Measurements from ENCODE around the gene AK9. TPM values are rescaled to one million over a fixed set of nuclear protein-coding genes. Genes with fewer than 3 reads are reported as not detected.
"Not testable (repeated sequence)": the region's sequence is repeated elsewhere in the genome, so short reads cannot be mapped to it uniquely, and the experiment has no call there.

The AK9 gene
- total RNA-seq, 4 donors from 2014 or later: 4.1 to 10.3 (median 6.4) TPM

GRCh38 chr6:109527989-109528388 is 163.0 kb downstream of the AK9 start:
- no peak for DNase-seq (ENCODE audit: low spot score in 2 of 2)
- intact Hi-C loops (cut with DNase I; ENCODE audit: low total_unique reads): loop anchor here (10.0 kb wide), 1 partner anchor 527 kb away; no protein-coding TSS in a partner anchor
- TF ChIP-seq POLR2A (IDR thresholded peaks at IDR 0.05) (no peak), CTCF (IDR thresholded peaks at IDR 0.05) (no peak)
- 88 to 90% methylated on average over 3 of the region's 3 CpGs for WGBS, 2 donors
- H3K4me3 ChIP-seq (ENCODE audit: low read depth, poor library complexity, severe bottlenecking): no peak overlapping the region

- intact Hi-C loops (cut with DNase I; ENCODE audit: low total_unique reads): loop anchor here (10.0 kb wide), 1 partner anchor 528 kb away; no protein-coding TSS in a partner anchor
- no peak overlapping the region for H3K4me3 ChIP-seq (ENCODE audit: low read depth, poor library complexity, severe bottlenecking)
- WGBS, 2 donors: 55 to 59% methylated on average over 7 of the region's 7 CpGs
- no peak for TF ChIP-seq CTCF (IDR thresholded peaks at IDR 0.05)
- TF ChIP-seq POLR2A (IDR thresholded peaks at IDR 0.05): no peak
- DNase-seq (ENCODE audit: low spot score in 2 of 2): peak in 1 of 2 donors; percentile 20
Observed at GRCh38 chr6:109526905-109527628, 163.9 kb downstream of the AK9 start.

GRCh38 chr6:109524129-109524528 is 166.9 kb downstream of the AK9 start:
- intact Hi-C loops (cut with DNase I; ENCODE audit: low total_unique reads): loop anchor here (10.0 kb wide), 1 partner anchor 531 kb away; no protein-coding TSS in a partner anchor
- no peak for DNase-seq (ENCODE audit: low spot score in 2 of 2)
- H3K4me3 ChIP-seq (ENCODE audit: low read depth, poor library complexity, severe bottlenecking): no peak overlapping the region
- no peak for TF ChIP-seq CTCF (IDR thresholded peaks at IDR 0.05)

GRCh38 chr6:109523478-109523877 is 167.5 kb downstream of the AK9 start:
- intact Hi-C loops (cut with DNase I; ENCODE audit: low total_unique reads): loop anchor here (10.0 kb wide), 1 partner anchor 531 kb away; no protein-coding TSS in a partner anchor

GRCh38 chr6:109521080-109521479 is 169.9 kb downstream of the AK9 start:
- TF ChIP-seq CTCF (IDR thresholded peaks at IDR 0.05) (no peak), POLR2A (IDR thresholded peaks at IDR 0.05) (no peak)
- DNase-seq (ENCODE audit: low spot score in 2 of 2): no peak
- WGBS, 2 donors: 82% methylated on average over 3 of the region's 3 CpGs
- intact Hi-C loops (cut with DNase I; ENCODE audit: low total_unique reads): loop anchor here (10.0 kb wide), 1 partner anchor 534 kb away; no protein-coding TSS in a partner anchor
- H3K4me3 ChIP-seq (ENCODE audit: low read depth, poor library complexity, severe bottlenecking): no peak overlapping the region

More at GRCh38 chr6:109523478-109523877, 167.5 kb downstream of the AK9 start:
- WGBS, 2 donors: 73 to 85% methylated on average over 2 of the region's 2 CpGs
- H3K4me3 ChIP-seq (ENCODE audit: low read depth, poor library complexity, severe bottlenecking): no peak overlapping the region
- TF ChIP-seq CTCF (IDR thresholded peaks at IDR 0.05): no peak
- no peak for TF ChIP-seq POLR2A (IDR thresholded peaks at IDR 0.05)
- no peak for DNase-seq (ENCODE audit: low spot score in 2 of 2)

GRCh38 chr6:109519647-109520046 is 171.4 kb downstream of the AK9 start:
- not testable (repeated sequence) for H3K4me3 ChIP-seq (ENCODE audit: low read depth, poor library complexity, severe bottlenecking); DNase-seq (ENCODE audit: low spot score in 2 of 2)
- intact Hi-C loops (cut with DNase I; ENCODE audit: low total_unique reads): loop anchor here (10.0 kb wide), 2 partner anchors 155 to 535 kb away; no protein-coding TSS in a partner anchor

Data from lower leg skin (tissue), 4 donors.